ENCODE measurements around the gene SLC1A3.

DNA sequence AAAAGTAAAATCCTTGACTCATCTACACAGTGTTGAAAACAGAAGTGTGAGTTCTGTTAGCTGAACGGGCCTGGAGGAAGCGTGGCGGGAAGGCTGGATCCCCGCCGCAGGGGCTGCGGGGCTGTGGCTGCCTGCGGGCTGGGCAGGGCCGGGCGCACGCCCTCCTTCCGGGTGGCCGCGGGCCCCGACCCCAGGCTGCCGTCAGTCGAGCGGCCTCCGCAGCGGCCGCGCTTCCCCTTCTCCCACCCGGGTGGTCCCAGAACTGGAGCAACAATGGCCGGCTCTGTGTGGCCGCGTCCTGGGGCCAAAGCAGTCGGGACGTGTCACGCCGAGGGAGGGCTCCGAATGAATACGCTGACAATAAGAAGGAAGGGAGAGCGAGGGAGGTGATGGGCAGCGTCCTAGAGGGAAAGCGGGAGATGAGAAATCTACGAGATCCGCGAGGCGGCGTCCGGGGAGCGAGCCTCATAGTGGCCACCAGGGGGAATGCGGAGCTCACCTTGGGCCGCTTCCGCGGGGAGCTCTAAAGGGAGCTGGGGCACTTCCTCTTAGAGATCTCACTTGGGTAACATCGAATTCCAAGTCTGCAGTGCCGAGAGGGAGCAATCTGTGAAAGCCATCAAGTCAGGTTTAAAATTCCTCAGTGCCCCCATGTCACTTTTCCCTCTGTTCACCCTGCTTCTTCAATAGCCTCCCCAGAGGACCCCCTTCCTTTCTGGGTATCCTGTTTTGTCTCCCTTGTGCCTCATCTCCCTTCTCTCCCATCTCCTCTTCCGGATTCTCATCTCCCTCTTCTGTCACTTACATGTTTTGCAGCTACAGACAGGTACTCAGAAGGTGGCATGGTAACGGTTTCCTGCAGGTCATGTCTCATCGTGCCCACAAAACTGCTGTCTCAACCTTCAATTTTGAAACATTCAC is 83.9 kb downstream of the SLC1A3 start:
- TF ChIP-seq, protein P1, sequence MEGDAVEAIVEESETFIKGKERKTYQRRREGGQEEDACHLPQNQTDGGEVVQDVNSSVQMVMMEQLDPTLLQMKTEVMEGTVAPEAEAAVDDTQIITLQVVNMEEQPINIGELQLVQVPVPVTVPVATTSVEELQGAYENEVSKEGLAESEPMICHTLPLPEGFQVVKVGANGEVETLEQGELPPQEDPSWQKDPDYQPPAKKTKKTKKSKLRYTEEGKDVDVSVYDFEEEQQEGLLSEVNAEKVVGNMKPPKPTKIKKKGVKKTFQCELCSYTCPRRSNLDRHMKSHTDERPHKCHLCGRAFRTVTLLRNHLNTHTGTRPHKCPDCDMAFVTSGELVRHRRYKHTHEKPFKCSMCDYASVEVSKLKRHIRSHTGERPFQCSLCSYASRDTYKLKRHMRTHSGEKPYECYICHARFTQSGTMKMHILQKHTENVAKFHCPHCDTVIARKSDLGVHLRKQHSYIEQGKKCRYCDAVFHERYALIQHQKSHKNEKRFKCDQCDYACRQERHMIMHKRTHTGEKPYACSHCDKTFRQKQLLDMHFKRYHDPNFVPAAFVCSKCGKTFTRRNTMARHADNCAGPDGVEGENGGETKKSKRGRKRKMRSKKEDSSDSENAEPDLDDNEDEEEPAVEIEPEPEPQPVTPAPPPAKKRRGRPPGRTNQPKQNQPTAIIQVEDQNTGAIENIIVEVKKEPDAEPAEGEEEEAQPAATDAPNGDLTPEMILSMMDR (IDR thresholded peaks at IDR 0.05) = peak; percentile 51 to 87 (median 80)
- TF ChIP-seq POLR2A (IDR thresholded peaks at IDR 0.05) = no peak

Data from thyroid gland (tissue), 4 donors.